GM23338 (cell line): ENCODE measurements around the gene IPCEF1. TPM values are rescaled to one million over a fixed set of nuclear protein-coding genes. Genes with fewer than 3 reads are reported as not detected.

Experiments used
- ATAC-seq: fragments of 200-7000 bp; cut with Tn5 transposase; 3 replicates; pipeline ENCODE4 v1.9.1; 2020
- DNase-seq: peaks from one replicate; pipeline ENCODE4 v3.0.0-alpha.2; 2015; ENCODE audit warnings: low spot score
- H2AFZ ChIP-seq: fragments of 200-600 bp; sonication (generic); 2 replicates; pipeline ENCODE4 v1.8.0; 2016; ENCODE audit warnings: antibody characterized with exemption, mild to moderate bottlenecking, moderate library complexity
- H3F3A ChIP-seq: fragments of 200-600 bp; sonication (generic); replicated peaks from 2 replicates; pipeline ENCODE4 v1.8.0; 2017; ENCODE audit warnings: antibody characterized with exemption, mixed run types, low read depth
- H3K27ac ChIP-seq: fragments of 200-600 bp; sonication (generic); 2 replicates; pipeline ENCODE4 v1.6.1; 2016; ENCODE audit warnings: low read depth
- H3K27me3 ChIP-seq: fragments of 200-600 bp; sonication (generic); 2 replicates; pipeline ENCODE4 v1.8.0; 2016; ENCODE audit warnings: mild to moderate bottlenecking, mixed run types, moderate library complexity; ENCODE audit not compliant: insufficient read depth
- H3K36me3 ChIP-seq: fragments of 200-600 bp; sonication (generic); 2 replicates; pipeline ENCODE4 v1.8.0; 2016; ENCODE audit warnings: mild to moderate bottlenecking; ENCODE audit not compliant: insufficient read depth
- H3K4me1 ChIP-seq: fragments of 200-600 bp; sonication (generic); 2 replicates; pipeline ENCODE4 v1.8.0; 2016; ENCODE audit warnings: mild to moderate bottlenecking, moderate library complexity; ENCODE audit not compliant: insufficient read depth
- H3K4me2 ChIP-seq: fragments of 200-600 bp; sonication (generic); 2 replicates; pipeline ENCODE4 v1.7.1; 2017; ENCODE audit warnings: mixed run types
- H3K4me3 ChIP-seq: fragments of 200-600 bp; sonication (generic); 2 replicates; pipeline ENCODE4 v1.6.1; 2016; ENCODE audit warnings: mixed run types
- H3K79me2 ChIP-seq: fragments of 200-600 bp; sonication (generic); replicated peaks from 2 replicates; pipeline ENCODE4 v1.8.0; 2017; ENCODE audit warnings: mild to moderate bottlenecking; ENCODE audit not compliant: insufficient read depth
- H3K9me2 ChIP-seq: fragments of 200-600 bp; sonication (generic); 2 replicates; pipeline ENCODE4 v1.8.0; 2017; ENCODE audit not compliant: insufficient read depth
- H4K20me1 ChIP-seq: fragments of 200-600 bp; sonication (generic); replicated peaks from 2 replicates; pipeline ENCODE4 v1.8.0; 2017; ENCODE audit warnings: mild to moderate bottlenecking; ENCODE audit not compliant: insufficient read depth
- H3K27ac Mint-ChIP-seq: 2 replicates; pipeline ENCODE4 v1.8.0; 2020; ENCODE audit warnings: inconsistent platforms, mild to moderate bottlenecking, moderate library complexity, mixed read lengths
- H3K27me3 Mint-ChIP-seq: 3 replicates; pipeline ENCODE4 v1.8.0; 2022; ENCODE audit warnings: low read depth, mild to moderate bottlenecking, moderate library complexity, mixed read lengths, inconsistent platforms; ENCODE audit not compliant: insufficient read depth, poor library complexity
- H3K36me3 Mint-ChIP-seq: 3 replicates; pipeline ENCODE4 v1.8.0; 2021; ENCODE audit warnings: low read depth, mild to moderate bottlenecking, inconsistent platforms, moderate library complexity, mixed read lengths
- H3K4me1 Mint-ChIP-seq: 3 replicates; pipeline ENCODE4 v1.8.0; 2020; ENCODE audit warnings: mild to moderate bottlenecking, inconsistent platforms, mixed read lengths
- H3K4me3 Mint-ChIP-seq: 3 replicates; pipeline ENCODE4 v1.8.0; 2021; ENCODE audit warnings: moderate library complexity, mild to moderate bottlenecking, inconsistent platforms, mixed read lengths
- H3K9me3 Mint-ChIP-seq: 3 replicates; pipeline ENCODE4 v1.8.0; 2020; ENCODE audit warnings: moderate library complexity, mild to moderate bottlenecking, inconsistent platforms, mixed read lengths
- EZH2phosphoT487 ChIP-seq: fragments of 200-600 bp; sonication (generic); IDR thresholded peaks from one replicate; pipeline ENCODE4 v1.8.1; 2018; ENCODE audit warnings: antibody characterized with exemption; ENCODE audit not compliant: unreplicated experiment
- JUNB ChIP-seq: IDR thresholded peaks from one replicate; pipeline ENCODE4 v1.6.1; 2016; ENCODE audit warnings: antibody characterized with exemption; ENCODE audit not compliant: unreplicated experiment
- NANOG ChIP-seq: IDR thresholded peaks from 2 replicates; pipeline ENCODE4 v1.6.1; 2016; ENCODE audit warnings: antibody characterized with exemption, borderline replicate concordance
- POLR2AphosphoS5 ChIP-seq: IDR thresholded peaks from 2 replicates; pipeline ENCODE4 v1.6.1; 2016; ENCODE audit warnings: antibody characterized with exemption, low read depth
- STAT1 ChIP-seq: IDR thresholded peaks from one replicate; pipeline ENCODE4 v1.6.1; 2016; ENCODE audit warnings: antibody characterized with exemption; ENCODE audit not compliant: unreplicated experiment
- ZNF462 ChIP-seq: fragments of 250-450 bp; sonication (Bioruptor Pico); IDR thresholded peaks from 2 replicates; pipeline ENCODE4 v1.5.0; 2020; ENCODE audit warnings: mild to moderate bottlenecking, moderate library complexity
- polyA plus RNA-seq: library from polyadenylated mRNA; unstranded; fragments of >200 nt; fragmentation: Nextera tagmentation; extraction: Ambion mirVana; gene quantifications from 2 replicates; pipeline ENCODE4 v1.2.1, GENCODE V29; 2016
- total RNA-seq: library from RNA; depleted of rRNA; stranded (reverse); fragments of >200 nt; shearing (Covaris generic); gene quantifications from 2 replicates; pipeline ENCODE4 v1.2.3, GENCODE V29; 2014
- TF ChIP-seq, protein P1 (sequence below), 2 experiments: fragments of 200-600 bp in 1 of 2; sonication (generic) in 1 of 2; conservative IDR thresholded peaks; 2 replicates each; pipeline versions ENCODE4 v1.5.1 to v1.6.1; 2016 to 2017; ENCODE audit warnings: antibody characterized with exemption in 2 of 2, low read depth in 2 of 2, mild to moderate bottlenecking in 2 of 2, moderate library complexity in 1 of 2
- TF ChIP-seq, protein P2 (sequence below): IDR thresholded peaks from one replicate; pipeline ENCODE4 v1.6.1; 2018; ENCODE audit warnings: antibody characterized with exemption; ENCODE audit not compliant: unreplicated experiment

IPCEF1 gene
- total and polyA plus RNA-seq, 2 experiments from 2014 or later, result 0.15 to 1.8 TPM

- Histone ChIP-seq H3K9me2 (no peaks in the 10 kb centered on the region; the same call in 1 of the 2 replicates), H3K27me3 (no peaks in the 10 kb centered on the region), H3F3A (no peaks in the 10 kb centered on the region), H3K4me1 (no peaks in the 10 kb centered on the region), H4K20me1 (no peaks in the 10 kb centered on the region), H3K4me2 (no peak overlapping the region), H3K79me2 (no peaks in the 10 kb centered on the region), H3K27ac (no peak overlapping the region), H2AFZ (no peak overlapping the region), H3K4me3 (no peak overlapping the region), H3K36me3 (no peaks in the 10 kb centered on the region)
- no peaks in the 10 kb centered on the region; the same call in 2 of the 3 replicates for H3K36me3 Mint-ChIP-seq
- H3K4me1 Mint-ChIP-seq, result peaks cover 4% of the 10 kb centered on the region
- no peak for TF ChIP-seq POLR2AphosphoS5
- TF ChIP-seq ZNF462 (CRISPR knock-in tag), result no peak
- peaks cover 12% of the 10 kb centered on the region for H3K9me3 Mint-ChIP-seq
- ATAC-seq (no peak), DNase-seq (no peak)
- H3K27ac Mint-ChIP-seq, result no peak overlapping the region
- H3K4me3 Mint-ChIP-seq, result no peak overlapping the region
- H3K27me3 Mint-ChIP-seq, result peaks cover 1% of the 10 kb centered on the region
Measured at GRCh38 chr6:154308986-154309385, 47.6 kb downstream of the IPCEF1 start.

GRCh38 chr6:154307696-154308425, 48.7 kb downstream of the IPCEF1 start:
- no peaks in the 10 kb centered on the region for H3K79me2 ChIP-seq
- Mint-ChIP-seq H3K4me1 (peaks cover 4% of the 10 kb centered on the region), H3K9me3 (peaks cover 12% of the 10 kb centered on the region), H3K36me3 (no peaks in the 10 kb centered on the region; the same call in 2 of the 3 replicates), H3K27ac (no peak overlapping the region), H3K27me3 (peaks cover 1% of the 10 kb centered on the region), H3K4me3 (no peak overlapping the region)
- H3K36me3 ChIP-seq, result no peaks in the 10 kb centered on the region
- no peak overlapping the region for H3K4me2 ChIP-seq
- no peak overlapping the region for H3K4me3 ChIP-seq
- no peaks in the 10 kb centered on the region for H3K4me1 ChIP-seq
- no peaks in the 10 kb centered on the region; the same call in 1 of the 2 replicates for H3K9me2 ChIP-seq
- no peaks in the 10 kb centered on the region for H3F3A ChIP-seq
- ATAC-seq, result no peak
- no peak overlapping the region for H2AFZ ChIP-seq
- H3K27me3 ChIP-seq, result no peaks in the 10 kb centered on the region
- no peak for DNase-seq
- H4K20me1 ChIP-seq, result no peaks in the 10 kb centered on the region
- H3K27ac ChIP-seq, result no peak overlapping the region
- TF ChIP-seq NANOG (no peak), POLR2AphosphoS5 (no peak), JUNB (no peak), EZH2phosphoT487 (no peak), STAT1 (no peak)
- TF ChIP-seq, protein P1, sequence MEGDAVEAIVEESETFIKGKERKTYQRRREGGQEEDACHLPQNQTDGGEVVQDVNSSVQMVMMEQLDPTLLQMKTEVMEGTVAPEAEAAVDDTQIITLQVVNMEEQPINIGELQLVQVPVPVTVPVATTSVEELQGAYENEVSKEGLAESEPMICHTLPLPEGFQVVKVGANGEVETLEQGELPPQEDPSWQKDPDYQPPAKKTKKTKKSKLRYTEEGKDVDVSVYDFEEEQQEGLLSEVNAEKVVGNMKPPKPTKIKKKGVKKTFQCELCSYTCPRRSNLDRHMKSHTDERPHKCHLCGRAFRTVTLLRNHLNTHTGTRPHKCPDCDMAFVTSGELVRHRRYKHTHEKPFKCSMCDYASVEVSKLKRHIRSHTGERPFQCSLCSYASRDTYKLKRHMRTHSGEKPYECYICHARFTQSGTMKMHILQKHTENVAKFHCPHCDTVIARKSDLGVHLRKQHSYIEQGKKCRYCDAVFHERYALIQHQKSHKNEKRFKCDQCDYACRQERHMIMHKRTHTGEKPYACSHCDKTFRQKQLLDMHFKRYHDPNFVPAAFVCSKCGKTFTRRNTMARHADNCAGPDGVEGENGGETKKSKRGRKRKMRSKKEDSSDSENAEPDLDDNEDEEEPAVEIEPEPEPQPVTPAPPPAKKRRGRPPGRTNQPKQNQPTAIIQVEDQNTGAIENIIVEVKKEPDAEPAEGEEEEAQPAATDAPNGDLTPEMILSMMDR (conservative IDR thresholded peaks at IDR 0.05; ENCODE audit: low read depth in 2 of 2), result no peak
- TF ChIP-seq, protein P2, sequence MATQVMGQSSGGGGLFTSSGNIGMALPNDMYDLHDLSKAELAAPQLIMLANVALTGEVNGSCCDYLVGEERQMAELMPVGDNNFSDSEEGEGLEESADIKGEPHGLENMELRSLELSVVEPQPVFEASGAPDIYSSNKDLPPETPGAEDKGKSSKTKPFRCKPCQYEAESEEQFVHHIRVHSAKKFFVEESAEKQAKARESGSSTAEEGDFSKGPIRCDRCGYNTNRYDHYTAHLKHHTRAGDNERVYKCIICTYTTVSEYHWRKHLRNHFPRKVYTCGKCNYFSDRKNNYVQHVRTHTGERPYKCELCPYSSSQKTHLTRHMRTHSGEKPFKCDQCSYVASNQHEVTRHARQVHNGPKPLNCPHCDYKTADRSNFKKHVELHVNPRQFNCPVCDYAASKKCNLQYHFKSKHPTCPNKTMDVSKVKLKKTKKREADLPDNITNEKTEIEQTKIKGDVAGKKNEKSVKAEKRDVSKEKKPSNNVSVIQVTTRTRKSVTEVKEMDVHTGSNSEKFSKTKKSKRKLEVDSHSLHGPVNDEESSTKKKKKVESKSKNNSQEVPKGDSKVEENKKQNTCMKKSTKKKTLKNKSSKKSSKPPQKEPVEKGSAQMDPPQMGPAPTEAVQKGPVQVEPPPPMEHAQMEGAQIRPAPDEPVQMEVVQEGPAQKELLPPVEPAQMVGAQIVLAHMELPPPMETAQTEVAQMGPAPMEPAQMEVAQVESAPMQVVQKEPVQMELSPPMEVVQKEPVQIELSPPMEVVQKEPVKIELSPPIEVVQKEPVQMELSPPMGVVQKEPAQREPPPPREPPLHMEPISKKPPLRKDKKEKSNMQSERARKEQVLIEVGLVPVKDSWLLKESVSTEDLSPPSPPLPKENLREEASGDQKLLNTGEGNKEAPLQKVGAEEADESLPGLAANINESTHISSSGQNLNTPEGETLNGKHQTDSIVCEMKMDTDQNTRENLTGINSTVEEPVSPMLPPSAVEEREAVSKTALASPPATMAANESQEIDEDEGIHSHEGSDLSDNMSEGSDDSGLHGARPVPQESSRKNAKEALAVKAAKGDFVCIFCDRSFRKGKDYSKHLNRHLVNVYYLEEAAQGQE, result no peak
